WI38 (cell line): ENCODE data around the gene HTR3A.

ENCODE experiments used
- H3K4me3 ChIP-seq: 2 replicates; pipeline ENCODE4 v1.5.1; 2011; ENCODE audit warnings: low read depth, mild to moderate bottlenecking, control low read depth, low read length
- TF ChIP-seq, protein P1 (sequence below): IDR thresholded peaks from 2 replicates; pipeline ENCODE4 v1.5.1; 2012; ENCODE audit warnings: low read depth, mild to moderate bottlenecking, control low read depth, low read length

HTR3A gene

DNA sequence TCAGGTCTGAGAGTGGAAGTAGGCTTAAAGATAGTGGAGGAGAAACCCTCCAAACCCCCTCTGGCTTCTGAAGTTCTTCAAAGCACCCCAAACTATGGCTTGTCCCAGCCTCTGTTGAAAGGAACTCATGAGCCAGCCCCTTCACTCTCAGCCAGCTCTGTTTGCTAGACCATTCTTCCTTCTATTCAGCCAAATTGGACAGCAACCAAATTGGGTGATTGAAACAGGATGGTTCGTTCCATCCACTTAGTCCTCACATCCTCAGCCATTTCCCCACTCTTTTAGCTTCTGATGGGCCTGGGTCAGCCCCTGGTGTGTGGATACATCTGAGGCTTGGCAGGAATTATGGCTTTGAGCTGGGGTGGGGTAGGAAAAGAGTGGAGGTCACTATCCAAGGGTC lies 4.5 kb downstream of the HTR3A start:
- H3K4me3 ChIP-seq, result no peak overlapping the region
- TF ChIP-seq, protein P1, sequence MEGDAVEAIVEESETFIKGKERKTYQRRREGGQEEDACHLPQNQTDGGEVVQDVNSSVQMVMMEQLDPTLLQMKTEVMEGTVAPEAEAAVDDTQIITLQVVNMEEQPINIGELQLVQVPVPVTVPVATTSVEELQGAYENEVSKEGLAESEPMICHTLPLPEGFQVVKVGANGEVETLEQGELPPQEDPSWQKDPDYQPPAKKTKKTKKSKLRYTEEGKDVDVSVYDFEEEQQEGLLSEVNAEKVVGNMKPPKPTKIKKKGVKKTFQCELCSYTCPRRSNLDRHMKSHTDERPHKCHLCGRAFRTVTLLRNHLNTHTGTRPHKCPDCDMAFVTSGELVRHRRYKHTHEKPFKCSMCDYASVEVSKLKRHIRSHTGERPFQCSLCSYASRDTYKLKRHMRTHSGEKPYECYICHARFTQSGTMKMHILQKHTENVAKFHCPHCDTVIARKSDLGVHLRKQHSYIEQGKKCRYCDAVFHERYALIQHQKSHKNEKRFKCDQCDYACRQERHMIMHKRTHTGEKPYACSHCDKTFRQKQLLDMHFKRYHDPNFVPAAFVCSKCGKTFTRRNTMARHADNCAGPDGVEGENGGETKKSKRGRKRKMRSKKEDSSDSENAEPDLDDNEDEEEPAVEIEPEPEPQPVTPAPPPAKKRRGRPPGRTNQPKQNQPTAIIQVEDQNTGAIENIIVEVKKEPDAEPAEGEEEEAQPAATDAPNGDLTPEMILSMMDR, result no peak

DNA sequence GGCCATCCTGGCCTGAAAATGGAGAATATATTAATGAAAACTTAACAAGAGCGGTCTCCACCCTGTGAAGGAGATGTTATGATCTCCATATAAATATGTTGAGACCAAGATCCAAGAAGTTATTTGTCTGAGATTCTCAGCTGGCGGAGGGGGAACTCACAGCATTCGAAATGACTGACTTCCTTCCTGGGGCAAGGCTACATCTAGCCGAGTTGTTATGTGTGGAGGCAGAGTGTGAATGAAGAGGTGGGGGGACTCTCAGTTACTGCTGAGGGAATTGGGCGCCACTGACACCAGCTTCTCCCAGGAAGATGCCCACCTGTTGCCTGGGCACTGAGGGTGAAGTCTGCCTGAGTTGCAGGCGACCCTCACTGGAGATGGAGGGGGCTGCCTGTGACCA lies 5.9 kb downstream of the HTR3A start:
- TF ChIP-seq, protein P1, result no peak
- H3K4me3 ChIP-seq, result no peak overlapping the region

DNA sequence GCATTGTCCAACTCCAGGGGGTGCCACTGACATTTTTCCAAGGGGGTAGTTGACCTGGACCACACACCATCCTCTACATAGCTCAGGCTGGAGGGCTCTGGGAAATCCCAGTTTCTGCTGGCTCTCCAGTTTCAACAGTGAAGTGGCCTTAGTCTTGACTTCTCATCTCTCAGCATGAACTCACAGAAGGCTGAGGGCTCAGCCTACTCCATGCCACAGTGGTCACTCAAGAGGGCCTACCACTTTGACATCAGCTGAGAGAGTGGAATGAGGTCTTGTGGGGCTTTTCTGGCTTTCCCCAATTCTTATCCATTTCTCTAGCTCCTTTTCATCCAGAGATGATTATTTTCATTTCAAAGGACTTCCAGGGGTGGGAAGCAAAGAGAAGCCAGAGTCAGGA lies 7.4 kb downstream of the HTR3A start:
- H3K4me3 ChIP-seq, result no peak overlapping the region
- TF ChIP-seq, protein P1, result no peak

DNA sequence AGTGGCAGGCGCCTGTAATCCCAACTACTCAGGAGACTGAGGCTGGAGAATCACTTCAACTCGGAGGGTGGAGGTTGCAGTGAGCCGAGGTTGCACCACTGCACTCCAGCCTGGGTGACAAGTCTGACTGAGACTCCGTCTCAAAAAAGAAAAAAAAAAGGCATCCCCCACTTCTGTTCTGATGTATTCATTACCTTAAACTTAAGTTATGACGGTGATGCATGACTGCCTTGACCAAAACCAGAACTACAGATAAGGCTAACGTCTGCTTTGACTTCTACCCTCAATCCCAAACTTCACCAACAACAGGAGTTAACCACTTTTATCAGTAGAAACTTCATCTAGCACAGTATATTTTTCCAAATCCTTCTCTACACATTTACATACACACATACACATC lies 9.9 kb downstream of the HTR3A start:
- TF ChIP-seq, protein P1, result no peak

DNA sequence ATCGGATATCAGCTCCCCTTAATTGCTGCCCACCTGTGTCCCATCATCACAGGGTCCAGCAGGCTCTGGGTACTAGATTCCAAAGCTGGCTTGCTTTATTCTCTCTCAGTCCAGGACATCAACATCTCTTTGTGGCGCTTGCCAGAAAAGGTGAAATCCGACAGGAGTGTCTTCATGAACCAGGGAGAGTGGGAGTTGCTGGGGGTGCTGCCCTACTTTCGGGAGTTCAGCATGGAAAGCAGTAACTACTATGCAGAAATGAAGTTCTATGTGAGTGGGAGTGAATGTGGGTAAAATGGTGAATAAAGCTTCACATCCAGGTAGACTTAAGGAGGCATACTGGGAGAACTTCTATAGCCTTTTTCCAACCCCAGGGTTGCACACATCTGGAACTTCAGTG lies 11.0 kb downstream of the HTR3A start:
- TF ChIP-seq, protein P1, result no peak
- H3K4me3 ChIP-seq, result no peak overlapping the region

More for the DNA sequence above, 9.9 kb downstream of the HTR3A start:
- no peak overlapping the region for H3K4me3 ChIP-seq

DNA sequence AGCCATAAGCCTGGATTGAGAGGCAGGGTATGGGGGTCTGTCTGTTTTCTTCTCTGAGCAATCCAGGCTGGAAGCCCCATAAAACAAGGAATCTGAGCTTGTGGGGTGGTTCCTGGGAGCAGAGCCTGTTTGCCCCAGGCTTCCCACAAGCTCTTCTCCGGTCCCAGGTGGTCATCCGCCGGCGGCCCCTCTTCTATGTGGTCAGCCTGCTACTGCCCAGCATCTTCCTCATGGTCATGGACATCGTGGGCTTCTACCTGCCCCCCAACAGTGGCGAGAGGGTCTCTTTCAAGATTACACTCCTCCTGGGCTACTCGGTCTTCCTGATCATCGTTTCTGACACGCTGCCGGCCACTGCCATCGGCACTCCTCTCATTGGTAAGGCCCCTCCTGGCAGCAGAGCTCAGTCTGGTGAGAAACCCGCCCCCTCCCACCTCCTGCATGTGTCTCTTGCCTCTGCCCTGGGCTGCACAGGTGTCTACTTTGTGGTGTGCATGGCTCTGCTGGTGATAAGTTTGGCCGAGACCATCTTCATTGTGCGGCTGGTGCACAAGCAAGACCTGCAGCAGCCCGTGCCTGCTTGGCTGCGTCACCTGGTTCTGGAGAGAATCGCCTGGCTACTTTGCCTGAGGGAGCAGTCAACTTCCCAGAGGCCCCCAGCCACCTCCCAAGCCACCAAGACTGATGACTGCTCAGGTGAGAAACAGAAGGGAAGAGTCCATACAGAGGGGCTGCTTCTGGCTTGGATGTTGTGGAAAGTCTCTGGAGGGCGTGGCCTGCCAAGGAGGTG lies 11.6 kb downstream of the HTR3A start:
- TF ChIP-seq, protein P1, result no peak
- H3K4me3 ChIP-seq, result no peak overlapping the region

DNA sequence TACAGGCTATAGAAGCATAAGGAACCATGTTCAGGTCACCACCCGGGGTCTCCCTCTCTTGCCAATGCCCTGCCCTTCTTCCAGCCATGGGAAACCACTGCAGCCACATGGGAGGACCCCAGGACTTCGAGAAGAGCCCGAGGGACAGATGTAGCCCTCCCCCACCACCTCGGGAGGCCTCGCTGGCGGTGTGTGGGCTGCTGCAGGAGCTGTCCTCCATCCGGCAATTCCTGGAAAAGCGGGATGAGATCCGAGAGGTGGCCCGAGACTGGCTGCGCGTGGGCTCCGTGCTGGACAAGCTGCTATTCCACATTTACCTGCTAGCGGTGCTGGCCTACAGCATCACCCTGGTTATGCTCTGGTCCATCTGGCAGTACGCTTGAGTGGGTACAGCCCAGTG lies 14.5 kb downstream of the HTR3A start:
- no peak overlapping the region for H3K4me3 ChIP-seq
- TF ChIP-seq, protein P1, result no peak
